Left ventricle myocardium superior (tissue), 1 donor: ENCODE measurements around the gene TRABD2A. TPM values are rescaled to one million over a fixed set of nuclear protein-coding genes. Genes with fewer than 3 reads are reported as not detected.
"Not testable (repeated sequence)": the region's sequence is repeated elsewhere in the genome, so short reads cannot be mapped to it uniquely, and the experiment has no call there.

ENCODE experiments used
- ATAC-seq: fragments of 200-7000 bp; cut with Tn5 transposase; one replicate; pipeline ENCODE4 v1.9.1; 2020; ENCODE audit warnings: mild to moderate bottlenecking, moderate library complexity
- DNase-seq: peaks from one replicate; pipeline ENCODE4 v3.0.0-alpha.2; 2020
- intact Hi-C: fragments of 100-400 bp; cut with micrococcal nuclease; formaldehyde crosslinking; loops from one replicate; pipeline ENCODE4 v1.11.0; 2022
- total RNA-seq: library from RNA; stranded (reverse); fragmentation: NEBNext Ultra II Directional; extraction: Animal tissue kit (Norgen Biotek cat#: 25700); gene quantifications from one replicate; pipeline ENCODE4 v1.2.1, GENCODE V29; 2021
- donor health status: DM: no; HTN: yes; CAD: no; lungs with severe emphysema.

TRABD2A gene
- total RNA-seq, 1 donor from 2014 or later = 0.62 TPM

GRCh38 chr2:84884449-84884848 lies 3.6 kb upstream of the TRABD2A start:
- DNase-seq (no peak), ATAC-seq (no peak)
- intact Hi-C loops = loop anchor here (5.0 kb wide), 1 partner anchor 387 kb away; no protein-coding TSS in a partner anchor

GRCh38 chr2:84882775-84883550 lies 2.1 kb upstream of the TRABD2A start:
- DNase-seq = no peak
- ATAC-seq = no peak
- intact Hi-C loops = loop anchor here (5.0 kb wide), 1 partner anchor 386 kb away; no protein-coding TSS in a partner anchor

- intact Hi-C loops = loop anchor here (5.0 kb wide), 1 partner anchor 385 kb away; no protein-coding TSS in a partner anchor
- DNase-seq (no peak), ATAC-seq (no peak)
These were observed 1.5 kb upstream of the TRABD2A start for GRCh38 chr2:84882414-84882738.

GRCh38 chr2:84881581-84882413 lies 913 bp upstream of the TRABD2A start:
- peak; percentile 91 for ATAC-seq

GRCh38 chr2:84880395-84880644 lies 564 bp downstream of the TRABD2A start:
- DNase-seq (no peak), ATAC-seq (no peak)
- intact Hi-C loops = loop anchor here (5.0 kb wide), 1 partner anchor 383 kb away; no protein-coding TSS in a partner anchor

More at GRCh38 chr2:84881581-84882413, 913 bp upstream of the TRABD2A start:
- DNase-seq = peak; percentile 82
- intact Hi-C loops = loop anchor here (5.0 kb wide), 1 partner anchor 384 kb away; no protein-coding TSS in a partner anchor

GRCh38 chr2:84879584-84880394 lies 1.1 kb downstream of the TRABD2A start:
- ATAC-seq = no peak
- DNase-seq = no peak
- intact Hi-C loops = loop anchor here (5.0 kb wide), 1 partner anchor 382 kb away; no protein-coding TSS in a partner anchor

GRCh38 chr2:84878896-84879583 lies 1.8 kb downstream of the TRABD2A start:
- intact Hi-C loops = no loop called here
- no peak for ATAC-seq
- no peak for DNase-seq

- no peak for ATAC-seq
- intact Hi-C loops = no loop called here
These were observed 2.4 kb downstream of the TRABD2A start for GRCh38 chr2:84878459-84878858.

GRCh38 chr2:84876369-84876768 lies 4.5 kb downstream of the TRABD2A start:
- intact Hi-C loops = no loop called here
- DNase-seq (no peak), ATAC-seq (no peak)

More at GRCh38 chr2:84878459-84878858, 2.4 kb downstream of the TRABD2A start:
- no peak for DNase-seq

- intact Hi-C loops, ATAC-seq, DNase-seq: not testable (repeated sequence)
These were observed 5.3 kb downstream of the TRABD2A start for GRCh38 chr2:84875619-84876018.

GRCh38 chr2:84875213-84875560 lies 5.7 kb downstream of the TRABD2A start:
- DNase-seq (no peak), ATAC-seq (no peak)
- intact Hi-C loops = no loop called here

- ATAC-seq (no peak), DNase-seq (no peak)
- intact Hi-C loops = no loop called here
These were observed 6.3 kb downstream of the TRABD2A start for GRCh38 chr2:84874381-84875212.

- no peak for DNase-seq
- intact Hi-C loops = no loop called here
- no peak for ATAC-seq
These were observed 7.5 kb downstream of the TRABD2A start for GRCh38 chr2:84873350-84873749.

- DNase-seq, intact Hi-C loops, ATAC-seq: not testable (repeated sequence)
These were observed 8.2 kb downstream of the TRABD2A start for GRCh38 chr2:84872691-84873090.

- ATAC-seq = no peak
- intact Hi-C loops = no loop called here
- no peak for DNase-seq
These were observed 10.6 kb downstream of the TRABD2A start for GRCh38 chr2:84870306-84870705.

GRCh38 chr2:84868327-84868726 lies 12.6 kb downstream of the TRABD2A start:
- ATAC-seq, DNase-seq, intact Hi-C loops: not testable (repeated sequence)

- intact Hi-C loops = no loop called here
These were observed 14.8 kb downstream of the TRABD2A start for GRCh38 chr2:84866122-84866521.

GRCh38 chr2:84865181-84865783 lies 15.6 kb downstream of the TRABD2A start:
- ATAC-seq (no peak), DNase-seq (no peak)
- intact Hi-C loops = no loop called here

More at GRCh38 chr2:84866122-84866521, 14.8 kb downstream of the TRABD2A start:
- ATAC-seq (no peak), DNase-seq (no peak)
